ENCODE data around the gene MEFV. TPM values are rescaled to one million over a fixed set of nuclear protein-coding genes. Genes with fewer than 3 reads are reported as not detected.

The MEFV gene
- under 1 TPM in 1 of 2 experiments, not detected in 1; 0.10 TPM for total RNA-seq

DNA sequence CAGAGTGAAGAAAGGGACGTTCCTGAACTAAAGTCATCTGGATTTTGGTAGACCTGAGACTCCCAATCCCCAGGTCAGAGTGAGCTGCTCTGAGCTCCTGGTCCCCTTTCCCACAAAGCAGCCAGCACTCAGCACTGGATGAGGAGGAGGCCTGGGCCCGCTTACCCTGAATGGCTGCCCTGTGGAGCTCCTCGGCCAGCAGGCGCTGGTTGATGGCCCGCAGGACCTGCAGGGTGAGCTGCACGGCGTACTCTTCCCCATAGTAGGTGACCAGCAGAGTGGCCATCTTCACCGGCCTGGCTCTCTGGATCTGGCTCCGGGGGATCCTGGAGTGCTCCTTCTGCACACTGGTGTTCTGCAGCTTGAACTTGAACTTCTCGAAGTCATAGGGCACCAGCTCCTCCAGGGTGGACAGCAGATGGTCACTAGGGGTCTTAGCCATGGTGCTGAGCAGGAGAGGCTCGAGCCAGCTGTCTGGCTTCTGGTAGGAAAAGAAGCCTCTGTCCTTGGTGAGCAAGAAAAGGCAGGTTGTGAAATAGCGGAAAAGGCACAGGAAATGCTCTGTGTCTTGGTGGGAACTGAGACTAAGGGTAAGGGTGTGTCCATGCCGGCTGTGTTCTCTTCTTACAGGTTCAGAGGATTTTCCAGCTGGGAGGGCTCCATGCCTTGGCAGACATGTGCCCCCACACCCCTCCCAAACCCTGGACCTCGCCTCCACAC lies at the start of gene MEFV:
Gene MEFV, minus strand, starts transcription at position 488 of the 720 bp plus-strand sequence. Its CDS starts 46 bp downstream, at position 442.
- Mint-ChIP-seq H3K4me1 (no peaks in the 10 kb centered on the region), H3K27me3 (peaks cover 2% of the 10 kb centered on the region), H3K4me3 (no peak within 1 kb of the TSS), H3K9me3 (no peaks in the 10 kb centered on the region), H3K27ac (no peak within 1 kb of the TSS), H3K36me3 (ENCODE audit: low read depth) (no peaks in the 10 kb centered on the region)
- CTCF ChIA-PET, result interaction anchor here (1.1 to 1.5 kb wide), 4 partner anchors 8 to 84 kb away, joined by 3 to 4 read pairs (median 3); no protein-coding TSS in a partner anchor
- POLR2A ChIA-PET, result no interaction called here
- no peak for DNase-seq

DNA sequence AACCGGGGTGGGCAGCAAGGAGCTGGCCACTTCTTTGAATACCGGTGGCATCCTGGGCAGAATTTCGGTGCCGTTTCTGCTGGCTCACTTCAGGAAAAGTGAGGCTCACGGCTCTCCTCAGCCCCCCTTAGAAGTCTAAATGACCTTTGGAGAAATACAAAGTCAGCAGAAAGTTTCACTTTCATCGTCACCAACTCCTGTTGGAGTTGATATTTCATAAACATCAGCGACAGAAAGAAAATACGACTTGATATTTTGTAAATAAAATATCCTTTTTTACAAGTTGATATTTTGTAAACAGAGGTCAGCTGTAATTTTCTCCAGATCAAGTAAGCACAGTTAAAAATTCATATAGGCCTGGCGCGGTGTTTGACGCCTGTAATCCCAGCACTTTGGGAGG lies 49.6 kb upstream of the MEFV start:
- Mint-ChIP-seq H3K4me3 (peak overlapping the region; percentile 74), H3K4me1 (peaks cover 23% of the 10 kb centered on the region), H3K36me3 (ENCODE audit: low read depth) (peaks cover 74% of the 10 kb centered on the region), H3K27me3 (no peaks in the 10 kb centered on the region), H3K27ac (peak overlapping the region; percentile 91), H3K9me3 (peaks cover 39% of the 10 kb centered on the region)
- ChIA-PET CTCF (interaction anchor here (0.7 to 1.7 kb wide), 2 partner anchors 11 to 169 kb away, joined by 3 read pairs; no protein-coding TSS in a partner anchor), POLR2A (interaction anchor here (0.7 kb wide), 1 partner anchor 135 kb away, joined by 3 read pairs; no protein-coding TSS in a partner anchor)
- DNase-seq, result no peak

DNA sequence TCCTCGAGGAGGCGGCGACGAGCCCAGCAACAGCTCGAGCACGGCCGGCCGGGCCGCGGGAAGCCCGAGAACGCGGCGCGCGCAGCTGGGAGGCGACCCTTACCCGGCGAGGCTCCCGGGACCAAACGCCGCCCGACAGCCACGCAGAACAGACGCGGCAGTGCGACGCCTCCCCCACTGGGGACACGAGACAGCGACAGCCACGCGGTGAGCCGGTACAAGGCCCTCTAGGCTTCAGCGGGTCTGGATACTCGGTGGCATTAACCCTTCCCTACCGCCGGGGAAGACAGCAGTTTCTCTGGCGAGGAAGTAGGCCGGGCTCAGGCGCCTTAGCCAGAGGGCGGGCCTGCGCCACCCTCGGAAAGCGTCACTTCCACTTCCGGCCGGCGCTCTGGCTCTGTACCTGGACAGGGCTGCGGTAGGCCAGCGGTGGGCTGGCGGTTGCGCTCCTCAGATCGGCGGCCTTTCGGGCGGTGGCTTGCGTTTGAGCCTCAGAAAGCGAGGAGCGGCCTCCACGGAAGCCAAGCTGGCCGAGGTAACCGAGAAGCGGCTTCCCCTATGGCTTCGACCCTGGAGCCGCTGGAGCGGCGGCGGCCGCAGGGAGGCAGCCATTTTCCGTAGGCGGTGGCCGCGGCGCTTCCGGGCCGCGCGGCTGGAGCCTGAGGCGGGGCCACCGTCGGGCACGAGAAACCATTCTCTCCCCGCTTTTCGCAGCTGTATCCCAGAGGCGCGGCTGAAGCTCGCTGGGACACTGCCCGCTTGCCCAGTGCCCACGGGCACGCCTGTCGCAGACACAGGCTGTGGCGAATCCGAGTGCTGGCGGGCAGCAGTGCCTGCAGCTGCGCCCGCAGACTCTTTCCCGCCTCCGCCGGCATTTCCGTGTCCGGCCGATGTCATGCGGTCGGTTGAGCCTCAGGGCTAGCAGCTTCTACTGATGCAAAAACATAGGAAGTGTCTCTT lies 49.0 kb upstream of the MEFV start, which contains the start of the genes TIGD7 and ZNF75A:
Gene TIGD7, minus strand, starts transcription at position 322 of the 960 bp plus-strand sequence. CDS start 4,816 bp downstream, outside the sequence.
Gene ZNF75A, plus strand, starts transcription at position 389 of the 960 bp plus-strand sequence. CDS start 2,932 bp downstream, outside the sequence.
- H3K4me1 Mint-ChIP-seq, result peaks cover 23% of the 10 kb centered on the region
- peaks cover 74% of the 10 kb centered on the region for H3K36me3 Mint-ChIP-seq (ENCODE audit: low read depth)
- peak within 1 kb of the TSS; percentile 91 for H3K27ac Mint-ChIP-seq
- peaks cover 40% of the 10 kb centered on the region for H3K9me3 Mint-ChIP-seq
- peak within 1 kb of the TSS; percentile 74 for H3K4me3 Mint-ChIP-seq
- ChIA-PET POLR2A (no interaction called here), CTCF (interaction anchor here (0.7 to 1.7 kb wide), 3 partner anchors 12 to 169 kb away, joined by 3 read pairs; no protein-coding TSS in a partner anchor)
- DNase-seq, result peak; percentile 84
- H3K27me3 Mint-ChIP-seq, result no peaks in the 10 kb centered on the region

- H3K36me3 Mint-ChIP-seq (ENCODE audit: low read depth), result peaks cover 75% of the 10 kb centered on the region
- peak overlapping the region; percentile 91 for H3K27ac Mint-ChIP-seq
- H3K4me1 Mint-ChIP-seq, result peaks cover 23% of the 10 kb centered on the region
- peaks cover 48% of the 10 kb centered on the region for H3K9me3 Mint-ChIP-seq
- DNase-seq, result no peak
- H3K4me3 Mint-ChIP-seq, result peak overlapping the region; percentile 74
- POLR2A ChIA-PET, result no interaction called here
- CTCF ChIA-PET, result interaction anchor here (0.5 to 1.0 kb wide), 2 partner anchors 22 to 139 kb away, joined by 3 read pairs; partner anchors contain the start of genes NAA60 and ZNF597
- no peaks in the 10 kb centered on the region for H3K27me3 Mint-ChIP-seq
These were observed 47.9 kb upstream of the MEFV start for GRCh38 chr16:3304370-3304769.

DNA sequence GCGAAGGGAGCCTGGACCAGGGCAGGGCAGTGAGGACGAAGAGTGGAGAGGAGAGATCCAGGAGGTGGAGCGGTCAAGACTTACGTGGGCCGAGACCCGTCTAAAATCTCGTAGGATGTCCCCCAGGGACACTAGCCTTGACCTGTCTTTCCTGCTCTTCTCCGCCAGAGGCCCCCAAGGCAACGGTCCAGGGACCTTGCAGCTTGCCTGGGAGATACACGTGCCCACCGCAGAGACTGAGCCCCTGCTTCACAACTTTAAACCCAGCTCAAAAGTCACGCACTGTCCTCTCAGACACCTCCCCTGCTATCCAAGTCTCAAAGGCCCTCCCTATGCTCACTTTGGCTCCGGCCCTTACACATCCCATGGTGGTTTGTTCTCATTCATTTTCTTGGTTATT lies 39.4 kb upstream of the MEFV start:
- CTCF ChIA-PET, result interaction anchor here (1.3 kb wide), 1 partner anchor 70 kb away, joined by 3 read pairs; no protein-coding TSS in a partner anchor

DNA sequence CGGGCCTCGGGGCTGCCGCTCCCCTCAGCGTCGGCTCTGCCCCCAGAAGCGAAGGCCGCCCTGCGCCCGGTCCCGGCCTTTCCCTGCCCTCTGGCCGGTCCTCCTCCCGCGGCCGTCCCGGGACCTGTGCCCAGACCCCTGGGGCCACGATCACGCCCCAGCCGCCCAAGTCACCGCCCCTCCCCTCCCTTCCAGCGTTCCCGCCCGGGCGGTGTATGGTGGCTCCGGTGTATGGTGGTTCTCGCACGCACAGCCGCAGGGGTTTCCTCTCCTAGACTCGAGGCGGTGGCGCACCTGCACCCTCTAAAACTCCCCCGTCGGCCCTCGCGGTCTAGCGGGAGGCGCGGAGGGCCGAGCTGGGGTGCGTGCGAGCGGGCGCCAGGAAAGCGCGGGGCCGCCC lies 38.8 kb upstream of the MEFV start:
- peaks cover 70% of the 10 kb centered on the region for H3K9me3 Mint-ChIP-seq
- H3K27me3 Mint-ChIP-seq, result no peaks in the 10 kb centered on the region
- ChIA-PET CTCF (no interaction called here), POLR2A (no interaction called here)
- no peaks in the 10 kb centered on the region for H3K4me1 Mint-ChIP-seq
- no peak overlapping the region for H3K4me3 Mint-ChIP-seq
- H3K36me3 Mint-ChIP-seq (ENCODE audit: low read depth), result peaks cover 71% of the 10 kb centered on the region
- DNase-seq, result no peak
- no peak overlapping the region for H3K27ac Mint-ChIP-seq

More for the DNA sequence above, 39.4 kb upstream of the MEFV start:
- POLR2A ChIA-PET, result no interaction called here
- Mint-ChIP-seq H3K27me3 (no peaks in the 10 kb centered on the region), H3K27ac (peak overlapping the region; percentile 57), H3K4me3 (no peak overlapping the region), H3K9me3 (peaks cover 71% of the 10 kb centered on the region), H3K4me1 (no peaks in the 10 kb centered on the region), H3K36me3 (ENCODE audit: low read depth) (peaks cover 71% of the 10 kb centered on the region)
- DNase-seq, result no peak

DNA sequence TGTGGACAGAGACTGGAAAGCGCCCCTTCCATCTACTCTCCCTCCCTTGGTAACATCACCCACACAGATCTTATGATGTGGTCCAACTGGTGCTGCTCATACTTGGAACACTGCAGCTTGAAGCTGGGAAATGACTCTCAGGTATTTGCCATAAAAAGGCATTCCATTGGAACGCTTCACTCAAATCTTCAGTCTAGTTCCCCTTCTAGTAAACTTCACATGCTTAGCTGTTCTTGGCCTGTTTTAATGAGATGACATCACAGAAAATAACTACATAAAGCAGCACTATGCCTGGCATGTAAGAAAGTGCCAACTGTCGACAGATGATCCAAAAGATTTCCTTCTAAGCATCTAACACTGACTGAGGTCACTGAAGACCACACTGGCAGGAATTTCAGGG lies 36.2 kb upstream of the MEFV start:
- peaks cover 69% of the 10 kb centered on the region for H3K9me3 Mint-ChIP-seq
- POLR2A ChIA-PET, result no interaction called here

GRCh38 chr16:3289998-3290673 lies 33.7 kb upstream of the MEFV start:
- Mint-ChIP-seq H3K9me3 (peaks cover 73% of the 10 kb centered on the region), H3K27ac (no peak overlapping the region), H3K27me3 (no peaks in the 10 kb centered on the region), H3K4me3 (no peak overlapping the region), H3K4me1 (peaks cover 8% of the 10 kb centered on the region), H3K36me3 (ENCODE audit: low read depth) (peaks cover 91% of the 10 kb centered on the region)
- ChIA-PET CTCF (interaction anchor here (0.5 to 1.4 kb wide), 3 partner anchors 27 to 107 kb away, joined by 3 read pairs; no protein-coding TSS in a partner anchor), POLR2A (no interaction called here)
- no peak for DNase-seq

More for the DNA sequence above, 36.2 kb upstream of the MEFV start:
- no peak overlapping the region for H3K4me3 Mint-ChIP-seq
- H3K4me1 Mint-ChIP-seq, result no peaks in the 10 kb centered on the region
- no peaks in the 10 kb centered on the region for H3K27me3 Mint-ChIP-seq
- peaks cover 79% of the 10 kb centered on the region for H3K36me3 Mint-ChIP-seq (ENCODE audit: low read depth)
- CTCF ChIA-PET, result no interaction called here
- DNase-seq, result no peak
- H3K27ac Mint-ChIP-seq, result no peak overlapping the region

- ChIA-PET POLR2A (no interaction called here), CTCF (interaction anchor here (1.1 kb wide), 1 partner anchor 116 kb away, joined by 3 read pairs; the partner anchor contains the start of genes ZNF174 and ZSCAN32)
- H3K27ac Mint-ChIP-seq, result peak overlapping the region; percentile 25
- peaks cover 41% of the 10 kb centered on the region for H3K9me3 Mint-ChIP-seq
- no peak for DNase-seq
- peaks cover 30% of the 10 kb centered on the region for H3K4me1 Mint-ChIP-seq
- H3K27me3 Mint-ChIP-seq, result peaks cover under 1% of the 10 kb centered on the region
- H3K36me3 Mint-ChIP-seq (ENCODE audit: low read depth), result peaks cover 64% of the 10 kb centered on the region
- H3K4me3 Mint-ChIP-seq, result peak overlapping the region; percentile 90
These were observed 28.7 kb upstream of the MEFV start for GRCh38 chr16:3285131-3285530.

GRCh38 chr16:3283543-3284447 lies 27.4 kb upstream of the MEFV start:
- H3K36me3 Mint-ChIP-seq (ENCODE audit: low read depth), result peaks cover 50% of the 10 kb centered on the region
- ChIA-PET CTCF (interaction anchor here (0.6 to 1.3 kb wide), 6 partner anchors 17 to 159 kb away, joined by 3 to 5 read pairs (median 3); partner anchors contain the start of genes NAA60, OR1F1 and ZNF597), POLR2A (interaction anchor here (0.6 to 1.1 kb wide), 2 partner anchors 115 to 160 kb away, joined by 3 read pairs; partner anchors contain the start of gene NAA60)
- H3K27ac Mint-ChIP-seq, result peak overlapping the region; percentile 96
- H3K4me3 Mint-ChIP-seq, result peak overlapping the region; percentile 90
- H3K4me1 Mint-ChIP-seq, result peaks cover 30% of the 10 kb centered on the region
- peaks cover 2% of the 10 kb centered on the region for H3K27me3 Mint-ChIP-seq
- H3K9me3 Mint-ChIP-seq, result peaks cover 31% of the 10 kb centered on the region
- no peak for DNase-seq

All from activated CD4-positive, alpha-beta T cell treated with anti-CD3 and anti-CD28 coated beads, Interleukin-2, amount 10 ng/mL, durations not matched to agents 7 days and 5 days (primary cell).